Parathyroid adenoma (tissue), 2 donors: Measurements from ENCODE around the gene EYA2.
"Not testable (repeated sequence)": the region's sequence is repeated elsewhere in the genome, so short reads cannot be mapped to it uniquely, and the experiment has no call there.

ENCODE experiments used
- H2AFZ ChIP-seq: fragments of 300-600 bp; sonication (generic); one replicate; pipeline ENCODE4 v1.7.0; 2017; ENCODE audit warnings: antibody characterized with exemption, mild to moderate bottlenecking
- H3K27ac ChIP-seq: fragments of 300-600 bp; sonication (generic); one replicate; pipeline ENCODE4 v1.7.0; 2017
- H3K27me3 ChIP-seq: fragments of 300-600 bp; sonication (generic); one replicate; pipeline ENCODE4 v1.7.0; 2017; ENCODE audit warnings: low read length; ENCODE audit not compliant: control insufficient read depth, insufficient read depth
- H3K36me3 ChIP-seq: fragments of 300-600 bp; sonication (generic); one replicate; pipeline ENCODE4 v1.7.0; 2017; ENCODE audit warnings: low read length; ENCODE audit not compliant: control insufficient read depth, insufficient read depth
- H3K4me1 ChIP-seq: fragments of 300-600 bp; sonication (generic); one replicate; pipeline ENCODE4 v1.7.0; 2017; ENCODE audit warnings: control low read depth
- H3K4me2 ChIP-seq: fragments of 300-600 bp; sonication (generic); one replicate; pipeline ENCODE4 v1.7.0; 2017; ENCODE audit warnings: low read length
- H3K4me3 ChIP-seq: fragments of 300-600 bp; sonication (generic); one replicate; pipeline ENCODE4 v1.7.0; 2017; ENCODE audit warnings: low read depth, low read length
- H3K79me2 ChIP-seq: fragments of 300-600 bp; sonication (generic); one replicate; pipeline ENCODE4 v1.7.0; 2017; ENCODE audit warnings: control low read depth
- H3K9ac ChIP-seq: fragments of 300-600 bp; sonication (generic); one replicate; pipeline ENCODE4 v1.7.0; 2017; ENCODE audit warnings: mild to moderate bottlenecking
- H3K9me3 ChIP-seq: fragments of 300-600 bp; sonication (generic); one replicate; pipeline ENCODE4 v1.7.0; 2017; ENCODE audit warnings: low read length; ENCODE audit not compliant: control insufficient read depth
- CTCF ChIP-seq: fragments of 300-600 bp; sonication (generic); IDR thresholded peaks from one replicate; pipeline ENCODE4 v1.7.0; 2017; ENCODE audit warnings: antibody characterized with exemption, mild to moderate bottlenecking
- donor health status: primary hyperparathyroidism.

EYA2 gene

GRCh38 chr20:46917155-46917554 lies 22.5 kb downstream of the EYA2 start:
- Histone ChIP-seq H3K79me2 (peaks cover 66% of the 10 kb centered on the region), H3K4me3 (no peak overlapping the region), H2AFZ (no peak overlapping the region), H3K4me1 (peaks cover 27% of the 10 kb centered on the region), H3K27ac (no peak overlapping the region), H3K9ac (no peak overlapping the region), H3K4me2 (no peak overlapping the region), H3K36me3 (no peaks in the 10 kb centered on the region), H3K27me3 (no peaks in the 10 kb centered on the region), H3K9me3 (no peaks in the 10 kb centered on the region)
- no peak for TF ChIP-seq CTCF

- Histone ChIP-seq H3K4me3 (no peak overlapping the region), H2AFZ (no peak overlapping the region), H3K79me2 (peaks cover 45% of the 10 kb centered on the region), H3K4me2 (no peak overlapping the region), H3K27me3 (no peaks in the 10 kb centered on the region), H3K9ac (no peak overlapping the region), H3K27ac (no peak overlapping the region), H3K9me3 (no peaks in the 10 kb centered on the region), H3K36me3 (no peaks in the 10 kb centered on the region), H3K4me1 (peaks cover 15% of the 10 kb centered on the region)
- TF ChIP-seq CTCF: no peak
Measured at GRCh38 chr20:46920114-46920513, 25.5 kb downstream of the EYA2 start.

- not testable (repeated sequence) for H3K4me2 ChIP-seq, H3K27ac ChIP-seq, H3K36me3 ChIP-seq, H3K9ac ChIP-seq, H3K9me3 ChIP-seq, H2AFZ ChIP-seq, H3K4me1 ChIP-seq, H3K4me3 ChIP-seq, H3K27me3 ChIP-seq
- H3K79me2 ChIP-seq: peaks cover 46% of the 10 kb centered on the region
Measured at GRCh38 chr20:46922841-46923240, 28.2 kb downstream of the EYA2 start.

GRCh38 chr20:46923550-46923949 lies 28.9 kb downstream of the EYA2 start:
- H3K27ac ChIP-seq: no peak overlapping the region
- H3K9me3 ChIP-seq: no peaks in the 10 kb centered on the region
- no peak overlapping the region for H3K4me2 ChIP-seq
- H3K36me3 ChIP-seq: no peaks in the 10 kb centered on the region
- no peak for TF ChIP-seq CTCF
- H3K79me2 ChIP-seq: peaks cover 47% of the 10 kb centered on the region
- H3K27me3 ChIP-seq: no peaks in the 10 kb centered on the region
- H2AFZ ChIP-seq: no peak overlapping the region
- H3K4me1 ChIP-seq: peaks cover 15% of the 10 kb centered on the region
- no peak overlapping the region for H3K9ac ChIP-seq
- H3K4me3 ChIP-seq: no peak overlapping the region

- Histone ChIP-seq H3K27ac (no peak overlapping the region), H3K9me3 (no peaks in the 10 kb centered on the region), H3K9ac (no peak overlapping the region), H3K79me2 (peaks cover 48% of the 10 kb centered on the region), H3K4me3 (no peak overlapping the region), H2AFZ (peak overlapping the region; percentile 56), H3K4me1 (peaks cover 22% of the 10 kb centered on the region), H3K36me3 (no peaks in the 10 kb centered on the region), H3K27me3 (no peaks in the 10 kb centered on the region), H3K4me2 (peak overlapping the region; percentile 47)
- no peak for TF ChIP-seq CTCF
Measured at GRCh38 chr20:46928580-46929132, 34.0 kb downstream of the EYA2 start.
